Trophoblast cell (in vitro differentiated cells and primary cell): ENCODE results near the gene ZNF25. TPM values are rescaled to one million over a fixed set of nuclear protein-coding genes. Genes with fewer than 3 reads are reported as not detected.
"Not testable (repeated sequence)": the region's sequence is repeated elsewhere in the genome, so short reads cannot be mapped to it uniquely, and the experiment has no call there.

Experiments used
- DNase-seq, 2 donors: peaks; one replicate each; pipeline ENCODE4 v3.0.0-alpha.2; 2016
- H2AFZ ChIP-seq: 2 replicates; pipeline ENCODE4 v1.6.1; 2013; ENCODE audit warnings: low read length, moderate library complexity, mild to moderate bottlenecking; ENCODE audit not compliant: insufficient read depth, poor library complexity
- H2AK5ac ChIP-seq: 2 replicates; pipeline ENCODE4 v1.6.1; 2013; ENCODE audit warnings: mild to moderate bottlenecking, low read length
- H2BK120ac ChIP-seq: 2 replicates; pipeline ENCODE4 v1.6.1; 2013; ENCODE audit warnings: low read length, mild to moderate bottlenecking, moderate library complexity; ENCODE audit not compliant: insufficient read depth, poor library complexity
- H2BK12ac ChIP-seq: 2 replicates; pipeline ENCODE4 v1.6.1; 2013; ENCODE audit warnings: mild to moderate bottlenecking, low read length, moderate library complexity
- H2BK5ac ChIP-seq: 2 replicates; pipeline ENCODE4 v1.6.1; 2013; ENCODE audit warnings: low read length, low read depth, moderate library complexity, mild to moderate bottlenecking; ENCODE audit not compliant: poor library complexity
- H3K14ac ChIP-seq: 2 replicates; pipeline ENCODE4 v1.6.1; 2013; ENCODE audit warnings: mild to moderate bottlenecking, low read length
- H3K18ac ChIP-seq: 2 replicates; pipeline ENCODE4 v1.6.1; 2013; ENCODE audit warnings: mild to moderate bottlenecking, low read length
- H3K23ac ChIP-seq: 2 replicates; pipeline ENCODE4 v1.6.1; 2013; ENCODE audit warnings: low read length
- H3K27ac ChIP-seq: 2 replicates; pipeline ENCODE4 v1.5.1; 2013; ENCODE audit warnings: low read depth, mild to moderate bottlenecking, inconsistent platforms, low read length, moderate library complexity
- H3K27me3 ChIP-seq: 2 replicates; pipeline ENCODE4 v1.6.1; 2013; ENCODE audit warnings: inconsistent platforms, mild to moderate bottlenecking, low read length, moderate library complexity; ENCODE audit not compliant: insufficient read depth
- H3K36me3 ChIP-seq, 2 experiments: 1 replicate in 1 of 2; 2 replicates in 1 of 2; pipeline ENCODE4 v1.6.1; 2013; ENCODE audit warnings: low read length in 2 of 2, mild to moderate bottlenecking in 2 of 2, moderate library complexity in 1 of 2; ENCODE audit not compliant: insufficient read depth in 2 of 2, control insufficient read depth in 1 of 2
- H3K4ac ChIP-seq: 2 replicates; pipeline ENCODE4 v1.6.1; 2013; ENCODE audit warnings: low read depth, mild to moderate bottlenecking, low read length, moderate library complexity
- H3K4me1 ChIP-seq, 2 experiments: 1 replicate in 1 of 2; 2 replicates in 1 of 2; pipeline ENCODE4 v1.6.1; 2013; ENCODE audit warnings: low read length in 2 of 2, mild to moderate bottlenecking in 2 of 2, moderate library complexity in 1 of 2; ENCODE audit not compliant: insufficient read depth in 2 of 2, control insufficient read depth in 1 of 2
- H3K4me2 ChIP-seq: 2 replicates; pipeline ENCODE4 v1.6.1; 2013; ENCODE audit warnings: inconsistent platforms, mild to moderate bottlenecking, low read length, moderate library complexity
- H3K4me3 ChIP-seq: 2 replicates; pipeline ENCODE4 v1.5.1; 2013; ENCODE audit warnings: mild to moderate bottlenecking, low read depth, low read length, inconsistent platforms
- H3K79me1 ChIP-seq: one replicate; pipeline ENCODE4 v1.6.1; 2013; ENCODE audit warnings: low read length
- H3K79me2 ChIP-seq: 2 replicates; pipeline ENCODE4 v1.6.1; 2013; ENCODE audit warnings: low read length, mild to moderate bottlenecking; ENCODE audit not compliant: control insufficient read depth, insufficient read depth, poor library complexity
- H3K9ac ChIP-seq: 2 replicates; pipeline ENCODE4 v1.6.1; 2013; ENCODE audit warnings: mild to moderate bottlenecking, low read length
- H3K9me3 ChIP-seq: 2 replicates; pipeline ENCODE4 v1.6.1; 2013; ENCODE audit warnings: low read depth, mild to moderate bottlenecking, control low read depth, inconsistent platforms, low read length; ENCODE audit not compliant: insufficient read depth
- H4K12ac ChIP-seq: 2 replicates; pipeline ENCODE4 v1.6.1; 2013; ENCODE audit warnings: low read depth, mild to moderate bottlenecking, low read length, moderate library complexity
- H4K8ac ChIP-seq: 2 replicates; pipeline ENCODE4 v1.6.1; 2013; ENCODE audit warnings: low read depth, mild to moderate bottlenecking, low read length, moderate library complexity
- H4K91ac ChIP-seq: one replicate; pipeline ENCODE4 v1.6.1; 2013; ENCODE audit warnings: low read depth, mild to moderate bottlenecking, low read length, moderate library complexity
- WGBS: extraction: QIAGEN DNeasy Blood & Tissue Kit; methylation state at CpG from one replicate; pipeline ENCODE4 v1.1.7; 2013; ENCODE audit warnings: missing lambda C conversion rate; ENCODE audit not compliant: insufficient read length, insufficient coverage; ENCODE audit errors: extremely low coverage; 5-methylcytosine and 5-hydroxymethylcytosine counted together
- polyA plus RNA-seq: library from polyadenylated mRNA; stranded (reverse); fragments of 200-250 nt; gene quantifications from 2 replicates; pipeline ENCODE4 v1.2.3, GENCODE V29; 2013

The ZNF25 gene
- polyA plus RNA-seq: 0.49 and 0.57 TPM in 2 replicates

- peak within 1 kb of the TSS; percentile 94 for H4K8ac ChIP-seq
- no CpG with 5 or more reads among the region's 66 CpGs for WGBS
- peak; percentile 99 to 100 for DNase-seq
Observed at GRCh38 chr10:37976091-37976879, at the start of gene ZNF25. TSS of gene ZNF25 (minus strand) at chr10:37976647. CDS start at chr10:37971722, 4,925 bp downstream.

GRCh38 chr10:38025283-38025682, 48.8 kb upstream of the ZNF25 start:
- no peak overlapping the region for H3K27ac ChIP-seq
- H3K4me2 ChIP-seq: no peak overlapping the region
- no peak overlapping the region for H2BK12ac ChIP-seq
- no peak overlapping the region for H2BK120ac ChIP-seq
- no peaks in the 10 kb centered on the region for H3K9me3 ChIP-seq
- H2BK5ac ChIP-seq: no peak overlapping the region
- H3K27me3 ChIP-seq: no peaks in the 10 kb centered on the region
- no peak overlapping the region for H4K91ac ChIP-seq
- peaks cover 10 to 11% of the 10 kb centered on the region in 2 experiments for H3K36me3 ChIP-seq
- H3K79me2 ChIP-seq: no peaks in the 10 kb centered on the region
- peak; percentile 17 to 39 for DNase-seq
- no peak overlapping the region for H2AK5ac ChIP-seq
- H3K9ac ChIP-seq: no peak overlapping the region
- no peak overlapping the region for H4K12ac ChIP-seq
- no peak overlapping the region for H3K14ac ChIP-seq
- WGBS: no CpG with 5 or more reads among the region's 3 CpGs
- H3K4me3 ChIP-seq: no peak overlapping the region
- H3K4me1 ChIP-seq: no peaks in the 10 kb centered on the region
- H4K8ac ChIP-seq: no peak overlapping the region
- H3K4ac ChIP-seq: no peak overlapping the region
- no peak overlapping the region for H3K18ac ChIP-seq
- H3K79me1 ChIP-seq: no peaks in the 10 kb centered on the region
- H2AFZ ChIP-seq: no peak overlapping the region
- no peak overlapping the region for H3K23ac ChIP-seq

More at GRCh38 chr10:37976091-37976879, at the start of gene ZNF25:
- Histone ChIP-seq H3K4me1 (peaks cover 0 to 2% of the 10 kb centered on the region in 2 experiments), H3K18ac (peak within 1 kb of the TSS; percentile 91), H2AFZ (peak within 1 kb of the TSS; percentile 95), H3K23ac (no peak within 1 kb of the TSS), H3K4ac (peak within 1 kb of the TSS; percentile 59), H3K27me3 (no peaks in the 10 kb centered on the region), H3K14ac (peak within 1 kb of the TSS; percentile 87), H3K4me2 (peak within 1 kb of the TSS; percentile 73), H2BK120ac (peak within 1 kb of the TSS; percentile 68), H4K12ac (peak within 1 kb of the TSS; percentile 92), H3K79me2 (peaks cover 3% of the 10 kb centered on the region), H4K91ac (peak within 1 kb of the TSS; percentile 92), H3K36me3 (no peaks in the 10 kb centered on the region), H2AK5ac (no peak within 1 kb of the TSS), H2BK12ac (no peak within 1 kb of the TSS), H3K27ac (peak within 1 kb of the TSS; percentile 65), H3K9ac (peak within 1 kb of the TSS; percentile 64), H3K9me3 (no peaks in the 10 kb centered on the region), H3K79me1 (peaks cover 3% of the 10 kb centered on the region), H2BK5ac (peak within 1 kb of the TSS; percentile 77), H3K4me3 (peak within 1 kb of the TSS; percentile 81)

GRCh38 chr10:38019124-38019523, 42.7 kb upstream of the ZNF25 start:
- not testable (repeated sequence) for DNase-seq, H4K91ac ChIP-seq, H3K9me3 ChIP-seq, H3K4ac ChIP-seq, H2BK12ac ChIP-seq, H3K9ac ChIP-seq, H3K4me3 ChIP-seq, H3K27me3 ChIP-seq, H3K27ac ChIP-seq, H2BK120ac ChIP-seq, H3K4me2 ChIP-seq, H3K23ac ChIP-seq, H3K79me1 ChIP-seq, H4K12ac ChIP-seq, H3K79me2 ChIP-seq, H4K8ac ChIP-seq, H3K4me1 ChIP-seq, H3K14ac ChIP-seq, H2AK5ac ChIP-seq, H2AFZ ChIP-seq, H3K18ac ChIP-seq, H2BK5ac ChIP-seq
- WGBS: no CpG with 5 or more reads among the region's 4 CpGs
- H3K36me3 ChIP-seq: peaks cover 17% of the 10 kb centered on the region in 2 experiments

GRCh38 chr10:38016354-38016753, 39.9 kb upstream of the ZNF25 start:
- no peak overlapping the region for H2AK5ac ChIP-seq
- DNase-seq: no peak
- H3K27ac ChIP-seq: no peak overlapping the region
- H3K4ac ChIP-seq: no peak overlapping the region
- H2BK120ac ChIP-seq: no peak overlapping the region
- peaks cover 13 to 17% of the 10 kb centered on the region in 2 experiments for H3K36me3 ChIP-seq
- H3K79me1 ChIP-seq: no peaks in the 10 kb centered on the region
- H2BK12ac ChIP-seq: no peak overlapping the region
- no peak overlapping the region for H4K8ac ChIP-seq
- no peaks in the 10 kb centered on the region for H3K79me2 ChIP-seq
- no peaks in the 10 kb centered on the region for H3K4me1 ChIP-seq
- H3K27me3 ChIP-seq: no peaks in the 10 kb centered on the region
- H3K9me3 ChIP-seq: no peaks in the 10 kb centered on the region
- H3K18ac ChIP-seq: no peak overlapping the region
- no peak overlapping the region for H3K4me2 ChIP-seq
- H4K91ac ChIP-seq: no peak overlapping the region
- no peak overlapping the region for H4K12ac ChIP-seq
- no peak overlapping the region for H3K23ac ChIP-seq
- H3K14ac ChIP-seq: no peak overlapping the region
- no peak overlapping the region for H2BK5ac ChIP-seq
- H2AFZ ChIP-seq: no peak overlapping the region
- H3K4me3 ChIP-seq: no peak overlapping the region
- no peak overlapping the region for H3K9ac ChIP-seq
- WGBS: no CpG with 5 or more reads among the region's 1 CpG
